Loucy (cell line): ENCODE data around the gene RPL27.

Source experiments
- H2AFZ ChIP-seq: fragments of 200-600 bp; sonication (generic); 2 replicates; pipeline ENCODE4 v1.6.0; 2016; ENCODE audit warnings: antibody characterized with exemption, mild to moderate bottlenecking, low read length, moderate library complexity
- H3F3A ChIP-seq: fragments of 200-600 bp; 2 replicates; pipeline ENCODE4 v1.6.0; 2016; ENCODE audit warnings: antibody characterized with exemption, low read depth, mild to moderate bottlenecking
- H3K27me3 ChIP-seq: fragments of 200-600 bp; sonication (generic); 2 replicates; pipeline ENCODE4 v1.6.1; 2014; ENCODE audit warnings: low read length, mild to moderate bottlenecking; ENCODE audit not compliant: insufficient read depth, poor library complexity, severe bottlenecking
- H3K36me3 ChIP-seq: fragments of 200-600 bp; sonication (generic); 2 replicates; pipeline ENCODE4 v1.6.1; 2016; ENCODE audit warnings: low read length; ENCODE audit not compliant: insufficient read depth
- H3K4me1 ChIP-seq: fragments of 200-600 bp; sonication (generic); 2 replicates; pipeline ENCODE4 v1.5.1; 2014; ENCODE audit warnings: low read length, mild to moderate bottlenecking; ENCODE audit not compliant: insufficient read depth, poor library complexity, severe bottlenecking
- H3K4me2 ChIP-seq: fragments of 200-600 bp; sonication (generic); 2 replicates; pipeline ENCODE4 v1.6.0; 2014; ENCODE audit warnings: antibody characterized with exemption, low read length, low read depth, mild to moderate bottlenecking; ENCODE audit not compliant: poor library complexity, severe bottlenecking
- H3K4me3 ChIP-seq: fragments of 200-600 bp; sonication (generic); 2 replicates; pipeline ENCODE4 v1.5.1; 2014; ENCODE audit warnings: low read length, mild to moderate bottlenecking, mixed read lengths; ENCODE audit not compliant: poor library complexity, severe bottlenecking
- H3K79me2 ChIP-seq: fragments of 200-600 bp; sonication (generic); 2 replicates; pipeline ENCODE4 v1.6.1; 2014; ENCODE audit warnings: low read length; ENCODE audit not compliant: insufficient read depth
- H3K9ac ChIP-seq: fragments of 200-600 bp; sonication (generic); 2 replicates; pipeline ENCODE4 v1.6.0; 2014; ENCODE audit warnings: mild to moderate bottlenecking, low read depth, low read length, moderate library complexity; ENCODE audit not compliant: poor library complexity, severe bottlenecking
- H3K9me2 ChIP-seq: fragments of 200-600 bp; sonication (generic); replicated peaks from 2 replicates; pipeline ENCODE4 v1.6.1; 2016; ENCODE audit warnings: low read depth, low read length, mixed read lengths
- H3K9me3 ChIP-seq: fragments of 200-600 bp; sonication (generic); 2 replicates; pipeline ENCODE4 v1.6.1; 2014; ENCODE audit warnings: mild to moderate bottlenecking, antibody characterized with exemption, low read length, low read depth; ENCODE audit not compliant: insufficient read depth
- H4K20me1 ChIP-seq: fragments of 200-600 bp; sonication (generic); 2 replicates; pipeline ENCODE4 v1.6.0; 2014; ENCODE audit warnings: antibody characterized with exemption, low read length, mild to moderate bottlenecking; ENCODE audit not compliant: insufficient read depth, poor library complexity, severe bottlenecking
- CTCF ChIP-seq: fragments of 200-600 bp; sonication (generic); conservative IDR thresholded peaks from 2 replicates; pipeline ENCODE4 v1.5.1; 2014; ENCODE audit warnings: mild to moderate bottlenecking, antibody characterized with exemption, low read length
- EZH2phosphoT487 ChIP-seq: fragments of 200-600 bp; IDR thresholded peaks from 2 replicates; pipeline ENCODE4 v1.6.1; 2018; ENCODE audit warnings: antibody characterized with exemption, mild to moderate bottlenecking, moderate library complexity, borderline replicate concordance

The RPL27 gene

GRCh38 chr17:42979511-42980273 lies 18.5 kb upstream of the RPL27 start, which contains the start of gene PTGES3L:
Gene PTGES3L (minus strand): TSS chr17:42980080. CDS start chr17:42980053, 27 bp downstream.
- Histone ChIP-seq H3K27me3 (no peaks in the 10 kb centered on the region), H3K9me3 (no peaks in the 10 kb centered on the region), H3K9ac (peak within 1 kb of the TSS; percentile 92), H3K36me3 (no peaks in the 10 kb centered on the region), H3K9me2 (no peaks in the 10 kb centered on the region), H3F3A (no peaks in the 10 kb centered on the region), H2AFZ (peak within 1 kb of the TSS; percentile 57), H3K4me3 (peak within 1 kb of the TSS; percentile 84), H3K79me2 (peaks cover 51% of the 10 kb centered on the region), H3K4me2 (peak within 1 kb of the TSS; percentile 94), H3K4me1 (peaks cover 38% of the 10 kb centered on the region), H4K20me1 (peaks cover 21% of the 10 kb centered on the region)
- no peak for TF ChIP-seq CTCF
- no peak for TF ChIP-seq EZH2phosphoT487

GRCh38 chr17:42980274-42980765 lies 17.9 kb upstream of the RPL27 start, which contains the start of gene RUNDC1:
Gene RUNDC1 (plus strand): TSS chr17:42980565. CDS start chr17:42980577, 12 bp downstream.
- H3K9me3 ChIP-seq, result no peaks in the 10 kb centered on the region
- H3K27me3 ChIP-seq, result no peaks in the 10 kb centered on the region
- H3K4me2 ChIP-seq, result peak within 1 kb of the TSS; percentile 94
- peak within 1 kb of the TSS; percentile 92 for H3K9ac ChIP-seq
- TF ChIP-seq CTCF (no peak), EZH2phosphoT487 (no peak)
- H4K20me1 ChIP-seq, result peaks cover 21% of the 10 kb centered on the region
- H3K4me3 ChIP-seq, result peak within 1 kb of the TSS; percentile 84
- peak within 1 kb of the TSS; percentile 57 for H2AFZ ChIP-seq
- peaks cover 58% of the 10 kb centered on the region for H3K79me2 ChIP-seq
- H3K36me3 ChIP-seq, result no peaks in the 10 kb centered on the region
- no peaks in the 10 kb centered on the region for H3F3A ChIP-seq
- no peaks in the 10 kb centered on the region for H3K9me2 ChIP-seq
- H3K4me1 ChIP-seq, result peaks cover 38% of the 10 kb centered on the region

- Histone ChIP-seq H3F3A (no peaks in the 10 kb centered on the region), H3K4me2 (peak overlapping the region; percentile 94), H3K4me3 (peak overlapping the region; percentile 84), H3K9ac (peak overlapping the region; percentile 92), H2AFZ (peak overlapping the region; percentile 57; the same call in 1 of the 2 replicates), H4K20me1 (peaks cover 21% of the 10 kb centered on the region), H3K4me1 (peaks cover 42% of the 10 kb centered on the region), H3K9me3 (no peaks in the 10 kb centered on the region), H3K27me3 (no peaks in the 10 kb centered on the region), H3K36me3 (peaks cover 4% of the 10 kb centered on the region; the same call in 1 of the 2 replicates), H3K79me2 (peaks cover 63% of the 10 kb centered on the region), H3K9me2 (no peaks in the 10 kb centered on the region)
- peak; percentile 37 for TF ChIP-seq CTCF
- TF ChIP-seq EZH2phosphoT487, result no peak
These were observed 17.3 kb upstream of the RPL27 start for GRCh38 chr17:42980766-42981397.
